Tibial artery (tissue), 4 donors: ENCODE data around the gene TMTC4.

Source experiments
- DNase-seq, 2 donors: peaks; one replicate each; pipeline ENCODE4 v3.0.0-alpha.2; 2019
- H3K27ac ChIP-seq, 2 donors: fragments of 200-600 bp; sonication (generic) in 1 of 2; 1 replicate in 1 of 2; 2 replicates in 1 of 2; pipeline ENCODE4 v1.5.1; 2018 to 2019; ENCODE audit warnings: mild to moderate bottlenecking in 1 of 2
- H3K27me3 ChIP-seq, 2 donors: fragments of 200-600 bp; sonication (generic) in 1 of 2; one replicate each; pipeline versions ENCODE4 v1.5.1 to v1.6.0; 2016 to 2019
- H3K36me3 ChIP-seq, 3 donors: fragments of 200-600 bp; sonication (generic) in 2 of 3; one replicate each; pipeline ENCODE4 v1.5.1; 2016 to 2019; ENCODE audit warnings: mild to moderate bottlenecking in 2 of 3
- H3K4me1 ChIP-seq, 4 donors: fragments of 200-600 bp; sonication (generic) in 2 of 4; 1 replicate in 3 of 4; 2 replicates in 1 of 4; pipeline ENCODE4 v1.5.1; 2016 to 2019
- H3K4me3 ChIP-seq, 2 donors: fragments of 200-600 bp; sonication (generic) in 1 of 2; 1 replicate in 1 of 2; 2 replicates in 1 of 2; pipeline ENCODE4 v1.5.1; 2018 to 2019; ENCODE audit warnings: mild to moderate bottlenecking in 2 of 2
- H3K9me3 ChIP-seq, 3 donors: fragments of 200-600 bp; sonication (generic) in 1 of 3; one replicate each; pipeline ENCODE4 v1.5.1; 2016 to 2019
- CTCF ChIP-seq, 2 experiments: fragments of 200-600 bp in 1 of 2; fragments of 450-650 bp in 1 of 2; IDR thresholded peaks; one replicate each; pipeline ENCODE4 v1.5.1; 2017 to 2019; ENCODE audit warnings: antibody characterized with exemption in 2 of 2, mild to moderate bottlenecking in 1 of 2, moderate library complexity in 1 of 2
- intact Hi-C: fragments of 100-400 bp; cut with DNase I; formaldehyde crosslinking; loops from one replicate; pipeline ENCODE4 v1.15.0; 2023; ENCODE audit warnings: low total_unique reads

Gene TMTC4

DNA sequence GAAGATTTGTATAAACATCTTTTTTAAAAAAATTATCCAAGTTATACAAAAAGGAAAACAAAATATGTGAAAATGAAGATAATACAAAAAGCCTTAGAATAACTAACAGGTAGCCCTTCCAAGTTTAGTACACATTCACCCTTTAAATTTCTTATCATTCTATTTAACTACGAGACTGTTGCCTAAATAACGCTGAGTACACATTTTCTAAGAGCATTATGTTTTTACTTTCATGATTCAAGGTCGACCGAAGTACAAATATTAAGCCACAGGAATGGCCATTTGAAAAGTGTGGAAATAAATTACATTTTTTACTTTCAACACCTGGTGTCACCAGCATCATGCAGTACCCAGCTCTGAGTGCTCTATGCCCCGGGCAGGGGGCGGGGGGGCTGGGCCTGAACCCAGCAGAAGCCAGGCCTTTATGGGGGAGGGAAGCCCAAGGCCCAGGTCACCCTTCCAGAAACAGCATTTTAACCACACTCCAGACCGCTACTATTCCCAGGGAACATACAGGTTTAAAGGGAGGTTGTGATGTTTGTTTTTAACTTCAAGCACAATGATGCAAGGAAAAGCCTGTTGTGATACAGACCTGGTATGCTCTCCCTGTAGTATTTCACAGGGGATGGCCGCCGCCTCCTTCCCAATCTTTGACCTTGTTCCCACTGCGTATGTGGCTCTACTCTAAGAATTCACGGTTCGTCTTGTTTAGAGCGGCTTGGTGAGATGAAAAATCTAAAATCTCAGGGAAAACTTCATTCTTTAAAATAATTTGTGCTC, 110.0 kb downstream of the TMTC4 start:
- Histone ChIP-seq H3K9me3 (no peaks in the 10 kb centered on the region), H3K36me3 (no peaks in the 10 kb centered on the region), H3K4me3 (no peak overlapping the region), H3K27ac (no peak overlapping the region), H3K27me3 (no peaks in the 10 kb centered on the region), H3K4me1 (no peaks in the 10 kb centered on the region)
- no peak for DNase-seq
- intact Hi-C loops: no loop called here
- TF ChIP-seq CTCF (IDR thresholded peaks at IDR 0.05): no peak

DNA sequence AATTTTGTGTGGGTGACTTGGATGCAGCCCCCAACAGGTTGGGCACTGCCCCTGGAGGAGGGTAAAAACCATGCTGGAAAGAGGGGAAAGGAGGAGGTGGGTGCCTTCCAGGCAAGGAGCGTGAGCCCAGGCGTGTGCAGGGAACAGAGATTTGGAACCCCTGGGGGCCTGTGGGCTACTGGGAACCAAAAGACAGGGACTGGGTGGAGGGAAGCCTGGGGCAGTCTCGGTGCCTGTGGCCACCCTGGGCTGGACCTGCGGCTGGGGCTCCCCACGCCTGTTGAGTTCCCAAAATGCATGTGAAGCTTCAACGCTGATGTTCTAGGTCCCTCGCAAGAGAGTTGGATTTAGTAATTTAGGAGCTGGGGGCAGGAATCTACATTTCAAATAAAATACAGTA, 110.8 kb downstream of the TMTC4 start:
- TF ChIP-seq CTCF (IDR thresholded peaks at IDR 0.05): no peak
- Histone ChIP-seq H3K27me3 (no peaks in the 10 kb centered on the region), H3K4me1 (no peaks in the 10 kb centered on the region), H3K9me3 (no peaks in the 10 kb centered on the region), H3K36me3 (no peaks in the 10 kb centered on the region), H3K4me3 (no peak overlapping the region), H3K27ac (no peak overlapping the region)
- DNase-seq: no peak
- intact Hi-C loops: no loop called here

DNA sequence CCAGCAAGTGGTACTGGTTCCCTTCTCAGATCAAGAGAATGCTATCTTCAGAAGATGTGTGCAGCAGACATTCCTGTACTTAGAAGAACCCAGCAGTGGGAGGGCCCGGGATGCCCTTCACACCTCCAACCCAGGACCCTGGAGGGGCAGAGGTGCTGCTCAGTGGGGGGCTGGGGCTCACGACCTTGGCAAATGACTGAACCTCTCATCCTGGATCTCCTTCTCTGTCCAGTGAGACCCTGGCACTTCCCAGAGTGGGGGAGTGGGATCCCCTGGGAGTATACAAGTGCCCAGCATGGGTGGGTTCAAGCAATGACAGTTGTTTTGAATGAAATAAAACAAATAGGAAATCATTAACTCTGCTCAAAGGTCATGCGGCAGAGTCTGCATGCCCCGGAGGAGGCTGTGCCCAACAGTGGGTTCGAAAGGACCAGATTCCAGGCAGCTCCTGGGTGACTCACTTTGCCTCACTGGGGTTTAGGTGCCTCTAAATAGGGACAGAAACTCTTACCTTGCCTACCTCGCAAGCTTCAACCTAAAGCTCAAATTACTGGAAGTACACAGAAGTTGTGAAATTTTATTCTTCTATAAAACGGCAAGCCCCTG, 112.9 kb downstream of the TMTC4 start:
- intact Hi-C loops: no loop called here

DNA sequence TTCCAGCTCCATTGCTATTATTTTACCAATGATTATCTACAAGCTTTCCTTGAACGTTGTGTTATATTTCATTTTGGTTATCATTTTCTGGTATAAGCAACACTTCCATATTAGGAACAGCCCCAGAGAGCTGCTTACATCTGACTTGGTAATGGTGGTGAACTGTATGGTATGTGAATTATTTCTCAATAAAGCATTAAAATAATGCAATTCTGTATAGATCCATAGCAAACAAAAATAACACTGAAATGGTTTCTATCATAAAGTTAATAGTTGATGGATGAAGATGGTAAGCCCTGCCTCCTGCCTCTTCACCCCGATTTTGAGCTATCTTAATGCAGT, 113.5 kb downstream of the TMTC4 start:
- H3K27ac ChIP-seq: no peak overlapping the region
- intact Hi-C loops: no loop called here
- no peak for TF ChIP-seq CTCF (IDR thresholded peaks at IDR 0.05)
- no peaks in the 10 kb centered on the region for H3K27me3 ChIP-seq
- no peaks in the 10 kb centered on the region for H3K36me3 ChIP-seq
- H3K4me1 ChIP-seq: no peaks in the 10 kb centered on the region
- H3K4me3 ChIP-seq: no peak overlapping the region
- DNase-seq: no peak
- H3K9me3 ChIP-seq: no peaks in the 10 kb centered on the region

More for the DNA sequence above, 112.9 kb downstream of the TMTC4 start:
- no peaks in the 10 kb centered on the region for H3K27me3 ChIP-seq
- no peak for TF ChIP-seq CTCF (IDR thresholded peaks at IDR 0.05)
- H3K4me1 ChIP-seq: no peaks in the 10 kb centered on the region
- peak in 1 of 2 donors; percentile 48 for DNase-seq
- H3K27ac ChIP-seq: no peak overlapping the region
- H3K4me3 ChIP-seq: no peak overlapping the region
- no peaks in the 10 kb centered on the region for H3K9me3 ChIP-seq
- no peaks in the 10 kb centered on the region for H3K36me3 ChIP-seq

- H3K4me3 ChIP-seq: no peak overlapping the region
- H3K36me3 ChIP-seq: no peaks in the 10 kb centered on the region
- H3K27me3 ChIP-seq: no peaks in the 10 kb centered on the region
- no peak overlapping the region for H3K27ac ChIP-seq
- no peak for TF ChIP-seq CTCF (IDR thresholded peaks at IDR 0.05)
- intact Hi-C loops: no loop called here
- no peaks in the 10 kb centered on the region for H3K9me3 ChIP-seq
- no peak for DNase-seq
- H3K4me1 ChIP-seq: no peaks in the 10 kb centered on the region
Measured at GRCh38 chr13:100560498-100561157, 114.0 kb downstream of the TMTC4 start.
